HFF-Myc (cell line): ENCODE results near the gene RAD50.
"Not testable (repeated sequence)": the region's sequence is repeated elsewhere in the genome, so short reads cannot be mapped to it uniquely, and the experiment has no call there.

Experiments
- DNase-seq: peaks from one replicate; pipeline ENCODE4 v3.0.0-alpha.2; 2011; ENCODE audit warnings: low read depth; ENCODE audit errors: extremely low read depth
- H3K4me3 ChIP-seq: replicated peaks from 2 replicates; pipeline ENCODE4 v1.5.1; 2011; ENCODE audit warnings: low read depth, mild to moderate bottlenecking, control low read depth, low read length
- CTCF ChIP-seq: IDR thresholded peaks from 2 replicates; pipeline ENCODE4 v1.5.1; 2012; ENCODE audit warnings: mild to moderate bottlenecking, low read depth, low read length, control low read depth; ENCODE audit errors: missing control alignments

Gene RAD50

GRCh38 chr5:132559383-132560060 lies 2.7 kb downstream of the RAD50 start:
- no peak for DNase-seq
- no peak for TF ChIP-seq CTCF

GRCh38 chr5:132561601-132562000 lies 4.8 kb downstream of the RAD50 start:
- TF ChIP-seq CTCF = no peak
- H3K4me3 ChIP-seq = no peak overlapping the region
- no peak for DNase-seq

More at GRCh38 chr5:132559383-132560060, 2.7 kb downstream of the RAD50 start:
- no peak overlapping the region for H3K4me3 ChIP-seq

- DNase-seq, H3K4me3 ChIP-seq: not testable (repeated sequence)
Measured at GRCh38 chr5:132564555-132564954, 7.8 kb downstream of the RAD50 start.

GRCh38 chr5:132566657-132567056 lies 9.9 kb downstream of the RAD50 start:
- no peak for DNase-seq
- H3K4me3 ChIP-seq = no peak overlapping the region
- TF ChIP-seq CTCF = no peak

- no peak for TF ChIP-seq CTCF
- DNase-seq = no peak
- H3K4me3 ChIP-seq = no peak overlapping the region
Measured at GRCh38 chr5:132576123-132576522, 19.3 kb downstream of the RAD50 start.

- not testable (repeated sequence) for DNase-seq, H3K4me3 ChIP-seq
Measured at GRCh38 chr5:132584560-132584959, 27.8 kb downstream of the RAD50 start.

- no peak for TF ChIP-seq CTCF
- no peak for DNase-seq
- no peak overlapping the region for H3K4me3 ChIP-seq
Measured at GRCh38 chr5:132586063-132586462, 29.3 kb downstream of the RAD50 start.

GRCh38 chr5:132589467-132589866 lies 32.7 kb downstream of the RAD50 start:
- no peak for TF ChIP-seq CTCF
- no peak for DNase-seq
- no peak overlapping the region for H3K4me3 ChIP-seq
